IPS-NIHi11 (cell line): ENCODE measurements around the gene PPP2R5D.

Source experiments
- DNase-seq: peaks from one replicate; pipeline ENCODE4 v3.0.0; 2012; ENCODE audit warnings: mixed read lengths, low spot score

Gene PPP2R5D

DNA sequence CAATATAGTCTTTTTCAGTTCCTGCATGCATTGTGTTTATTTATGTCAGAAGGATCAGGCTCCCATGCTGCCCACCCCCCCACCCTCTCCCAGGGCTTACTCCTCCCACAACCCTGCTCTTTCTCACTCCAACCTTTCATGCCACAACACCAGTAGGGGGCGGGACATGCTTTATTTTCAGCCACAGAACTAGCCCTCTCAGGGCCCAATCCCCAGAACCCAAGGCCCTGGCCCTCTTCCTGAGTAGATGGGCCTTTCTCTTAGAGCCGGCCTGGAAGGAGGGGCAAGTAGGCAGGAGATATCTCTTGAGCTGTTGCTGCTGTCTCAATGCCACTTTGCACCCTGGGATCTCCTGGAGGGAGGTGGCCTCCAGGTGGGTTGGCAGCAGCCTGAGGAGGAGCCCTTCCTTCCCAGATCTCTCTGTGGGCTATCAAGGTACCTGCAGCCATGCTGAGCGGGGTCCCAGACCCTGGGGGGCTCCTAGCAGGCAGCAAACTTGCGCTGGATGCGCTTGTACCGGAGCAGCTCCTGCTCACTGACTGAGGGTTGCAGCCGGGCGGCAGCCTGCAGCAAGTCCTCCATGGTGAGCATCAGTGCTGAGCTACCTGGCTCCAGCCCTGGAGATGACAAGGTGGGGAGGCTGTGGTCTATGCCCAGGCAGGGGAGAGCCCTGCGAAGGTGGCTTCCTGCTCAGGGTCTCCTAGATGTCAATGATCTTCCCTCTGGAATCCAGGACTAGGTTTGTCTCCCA, 20.3 kb upstream of the PPP2R5D start:
- peak; percentile 80 for DNase-seq

DNA sequence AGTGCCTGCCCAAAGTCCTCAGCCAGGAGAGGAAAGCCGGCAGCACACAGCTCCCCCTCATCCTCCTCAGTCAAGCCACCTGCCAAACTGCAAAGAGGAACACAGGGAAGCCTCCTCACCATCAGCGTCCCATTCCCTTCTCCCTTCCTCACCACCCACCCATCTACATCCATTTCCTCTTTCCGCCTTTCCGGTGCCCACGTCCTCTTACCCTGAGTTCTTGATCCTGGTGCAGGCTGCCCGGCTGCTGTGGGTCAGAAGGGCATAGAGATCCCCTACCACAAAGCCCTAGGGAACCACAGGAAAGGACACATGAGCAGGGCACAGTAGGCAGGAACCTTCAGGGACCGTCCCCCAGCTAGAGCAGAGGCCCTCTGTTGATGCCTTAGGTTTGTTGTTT, 17.8 kb upstream of the PPP2R5D start:
- DNase-seq = no peak

DNA sequence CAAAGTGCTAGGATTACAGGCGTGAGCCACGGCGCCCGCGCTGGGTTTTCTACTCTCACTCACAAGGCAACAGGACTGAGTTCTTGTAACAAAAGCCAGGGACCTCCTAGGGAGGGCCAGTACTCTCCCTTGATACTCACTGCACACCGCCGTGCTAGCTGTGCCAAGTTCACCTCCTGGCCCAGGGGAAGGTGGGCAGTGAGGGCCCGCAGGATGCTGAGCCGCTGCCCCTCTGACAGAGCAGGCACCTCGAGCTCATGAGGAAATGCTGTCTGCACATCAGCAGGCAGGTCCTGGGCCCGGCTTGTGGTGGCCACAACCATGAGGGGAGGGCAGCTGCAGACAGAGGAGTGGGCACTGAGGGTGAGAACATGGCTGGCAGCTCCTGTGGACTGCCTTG, 17.1 kb upstream of the PPP2R5D start:
- DNase-seq = no peak

DNA sequence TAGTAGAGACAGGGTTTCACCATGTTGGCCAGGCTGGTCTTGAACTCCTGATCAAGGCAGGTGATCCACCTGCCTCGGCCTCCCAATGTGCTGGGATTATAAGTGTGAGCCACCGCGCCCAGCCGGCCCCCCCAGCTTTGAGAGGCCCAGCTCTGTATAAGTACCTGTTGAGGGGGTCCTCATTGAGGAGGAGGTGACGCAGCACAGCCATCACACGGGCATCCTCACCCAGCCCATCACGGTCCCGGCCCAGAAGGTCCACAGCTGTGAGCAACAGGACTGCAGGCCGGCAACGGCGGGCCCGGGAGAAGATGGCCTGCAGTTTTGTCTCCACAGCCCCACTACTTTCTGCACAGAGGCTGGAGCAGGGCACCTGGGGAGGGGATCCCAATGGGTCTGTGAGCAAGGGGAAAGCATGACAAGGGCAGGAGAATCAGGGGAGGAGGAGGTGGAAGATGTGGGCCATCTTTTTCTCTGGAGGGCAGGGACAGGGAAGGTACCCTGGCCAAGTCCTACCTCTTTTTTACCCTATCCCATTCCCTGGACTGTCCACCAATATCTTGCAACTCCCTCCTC, 16.2 kb upstream of the PPP2R5D start:
- DNase-seq = no peak

DNA sequence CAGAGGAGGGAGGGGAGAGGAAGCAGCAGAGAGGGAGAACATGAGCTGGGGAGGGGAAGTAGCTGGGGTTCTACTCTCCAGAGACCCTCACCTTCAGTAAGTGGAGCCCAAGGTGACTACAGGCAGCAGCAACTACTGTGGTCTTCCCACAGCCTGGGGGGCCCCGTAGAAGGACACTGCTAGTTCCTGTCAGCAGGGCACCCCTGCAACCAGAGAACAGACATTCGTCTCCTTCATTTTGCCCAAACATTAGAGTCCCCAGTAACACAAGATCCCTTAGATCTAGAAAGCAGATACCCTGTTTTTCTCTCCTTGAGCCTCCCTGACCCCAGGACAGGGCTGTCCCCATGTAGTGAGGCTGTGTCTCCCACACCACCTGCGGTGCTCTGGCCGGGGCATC, 15.6 kb upstream of the PPP2R5D start:
- no peak for DNase-seq

- DNase-seq = no peak
Observed at GRCh38 chr6:42969431-42969830, 14.9 kb upstream of the PPP2R5D start.

DNA sequence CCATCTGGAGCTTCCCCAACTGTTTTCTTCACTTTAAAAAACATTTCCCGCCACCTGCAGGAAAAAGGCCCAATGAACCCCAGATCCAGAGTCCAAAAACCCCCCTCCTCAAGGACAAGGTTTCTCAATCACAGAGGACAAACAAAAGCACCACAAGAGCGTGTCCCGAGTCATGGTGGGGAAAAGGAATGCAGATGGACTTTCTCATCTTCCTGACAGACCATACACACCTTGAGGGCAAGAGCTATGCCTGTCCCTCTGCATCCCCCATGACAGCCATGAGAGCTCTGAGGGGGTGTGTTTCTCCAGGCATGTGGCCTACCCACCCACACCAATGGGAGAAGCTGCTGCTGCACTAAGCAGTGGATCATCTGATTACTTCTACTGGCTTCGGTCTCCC, 14.4 kb upstream of the PPP2R5D start:
- no peak for DNase-seq

GRCh38 chr6:42970871-42971612, 13.3 kb upstream of the PPP2R5D start:
- no peak for DNase-seq

DNA sequence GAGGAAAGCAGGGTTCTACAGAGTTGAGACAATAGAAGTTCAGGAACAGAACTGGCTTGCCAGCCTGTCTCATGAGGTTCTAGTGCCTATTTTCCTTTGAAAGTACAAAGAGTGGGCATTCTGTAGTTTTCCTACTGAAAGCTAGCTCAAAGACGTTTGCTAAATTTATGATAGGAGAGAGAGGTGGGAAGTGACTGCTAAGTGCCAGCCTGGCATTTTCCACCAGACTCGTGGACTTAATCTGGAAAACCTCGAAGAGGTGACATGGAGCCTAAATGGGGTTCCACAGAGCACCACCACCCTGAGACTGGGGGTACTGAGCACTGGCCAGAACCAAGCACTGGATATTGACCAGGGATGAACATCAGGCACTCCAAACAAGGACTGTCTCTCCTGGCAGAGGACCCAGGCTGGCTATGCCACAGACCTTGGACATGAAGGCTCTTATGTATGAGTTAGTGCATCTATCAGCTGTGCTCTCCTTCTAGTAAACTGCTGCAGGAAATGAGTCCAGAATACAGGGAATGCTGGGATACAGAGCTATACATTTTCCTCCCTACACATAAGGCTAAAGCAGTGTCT, 12.5 kb upstream of the PPP2R5D start:
- DNase-seq = no peak

DNA sequence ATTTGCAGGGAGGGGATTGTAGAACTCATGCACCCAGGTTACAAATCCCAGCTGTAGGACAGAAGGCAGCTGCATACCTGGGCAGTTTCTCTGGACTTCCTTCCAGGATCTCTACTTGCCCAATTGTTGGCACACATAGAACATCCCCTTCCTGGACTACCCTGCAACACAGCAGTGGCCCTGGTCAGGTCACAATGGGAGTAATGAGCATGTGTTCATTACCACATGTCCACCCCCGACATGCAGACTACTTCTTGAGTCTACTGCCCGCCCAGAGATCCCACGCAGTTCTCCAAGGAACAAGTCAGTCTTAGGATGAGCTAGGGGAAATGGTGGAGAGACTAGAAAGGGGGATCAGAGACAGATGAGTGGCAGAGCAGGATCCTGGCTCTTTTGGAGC, 10.4 kb upstream of the PPP2R5D start:
- DNase-seq = no peak

- no peak for DNase-seq
Observed at GRCh38 chr6:42974919-42975505, 9.4 kb upstream of the PPP2R5D start.

DNA sequence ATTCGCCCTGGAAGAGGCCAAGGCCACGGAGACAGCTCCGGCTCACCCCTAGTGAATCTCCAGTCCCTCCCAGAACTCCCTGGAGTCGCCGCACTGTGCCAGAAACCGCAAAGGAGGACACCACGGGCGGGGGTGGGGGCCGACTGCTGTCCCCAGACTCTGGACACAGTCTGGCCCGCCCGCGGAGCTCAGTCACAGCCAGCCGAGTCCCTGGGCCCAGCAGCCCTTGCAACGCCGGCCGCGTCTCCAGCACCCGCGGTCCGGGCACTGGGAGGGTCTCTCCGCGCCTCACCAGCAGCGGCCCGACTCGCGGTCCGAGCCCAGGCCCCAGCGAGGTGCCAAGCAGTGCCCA, 5.9 kb upstream of the PPP2R5D start:
- DNase-seq = peak; percentile 41

DNA sequence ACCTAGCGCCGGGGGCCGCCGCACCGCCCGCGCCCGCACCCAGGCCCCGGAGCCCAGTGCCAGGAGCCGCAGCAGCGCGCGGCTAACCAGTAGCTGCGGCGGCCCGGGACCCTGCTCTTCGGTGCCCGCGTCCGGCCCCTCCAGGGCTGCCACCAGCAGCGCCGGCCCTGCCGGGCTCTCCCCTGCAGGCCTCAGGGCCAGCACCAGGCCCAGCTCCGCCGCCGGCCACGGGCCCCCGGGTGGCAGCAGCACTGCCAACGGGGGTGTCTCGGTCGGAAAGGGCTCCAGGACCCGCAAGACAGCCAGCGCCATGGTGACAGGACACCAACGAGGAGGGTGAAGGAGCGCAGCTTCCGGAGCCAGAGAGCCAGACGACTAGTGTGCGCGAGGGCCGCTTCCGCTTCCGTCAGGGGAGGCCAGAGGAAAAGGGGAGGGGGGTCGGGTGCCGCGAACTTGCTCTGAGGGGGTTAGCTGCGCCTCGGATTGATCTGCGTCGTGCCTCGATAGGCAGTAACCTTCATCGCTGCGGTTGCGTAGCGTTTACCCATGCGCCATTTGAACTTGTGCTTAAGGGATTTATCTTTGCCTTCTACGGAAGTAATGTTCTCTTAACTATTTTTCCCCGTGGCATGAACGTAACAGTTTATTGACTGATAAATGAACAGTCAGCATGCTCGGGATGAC, 5.4 kb upstream of the PPP2R5D start, which contains the start of gene PEX6:
TSS of gene PEX6 (minus strand) at position 343 of the 684 bp plus-strand sequence. CDS start at position 312, 31 bp downstream.
- peak; percentile 91 for DNase-seq

DNA sequence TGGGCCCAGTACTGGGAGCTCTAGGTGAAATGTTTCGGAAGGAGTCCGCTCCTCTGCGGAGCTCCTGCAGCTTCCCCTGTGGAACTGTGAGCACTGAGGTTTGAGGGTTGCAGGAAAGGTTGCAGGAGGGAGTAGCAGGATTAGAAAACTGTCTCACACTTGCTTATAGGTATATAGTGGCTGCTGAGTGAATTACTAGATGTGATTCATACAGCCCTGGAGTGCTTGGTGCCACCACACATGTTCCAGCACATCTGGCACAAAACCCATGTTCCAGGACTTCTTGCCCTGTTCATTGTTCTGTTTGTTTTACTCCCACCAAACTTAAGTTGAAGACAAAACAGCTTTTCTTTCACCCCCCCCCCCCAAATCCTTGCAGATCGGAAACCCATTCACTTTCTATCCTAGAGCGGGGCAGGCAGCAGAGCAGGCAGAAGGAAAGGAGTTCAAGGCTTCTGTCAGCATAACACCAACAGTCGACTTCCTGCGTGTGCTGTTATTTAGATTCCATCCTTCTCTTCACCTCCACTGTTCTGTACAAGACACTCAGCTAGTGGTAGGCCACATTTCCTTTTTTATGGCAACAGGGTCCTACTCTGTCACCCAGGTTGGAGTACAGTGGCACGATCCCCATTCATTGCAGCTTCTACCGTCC, 4.7 kb upstream of the PPP2R5D start:
- DNase-seq = no peak

DNA sequence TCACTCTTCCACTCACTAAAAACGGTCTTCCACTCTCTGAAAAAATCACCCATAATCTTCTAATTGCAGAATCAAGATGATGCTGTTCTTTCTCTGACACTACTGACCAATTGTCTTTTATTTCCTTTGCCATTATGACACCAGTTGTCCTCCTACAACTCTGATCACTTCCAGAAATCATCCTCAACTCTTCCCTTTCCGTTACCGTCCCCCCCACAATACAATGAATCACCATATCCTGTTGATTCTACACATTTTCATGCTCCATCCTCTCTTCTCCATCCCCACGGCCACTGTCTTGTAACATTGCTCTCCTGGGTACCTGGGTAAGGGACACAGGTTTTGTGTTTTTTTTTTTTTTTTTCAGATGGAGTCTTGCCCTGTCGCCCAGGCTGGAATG, 2.5 kb upstream of the PPP2R5D start:
- no peak for DNase-seq

DNA sequence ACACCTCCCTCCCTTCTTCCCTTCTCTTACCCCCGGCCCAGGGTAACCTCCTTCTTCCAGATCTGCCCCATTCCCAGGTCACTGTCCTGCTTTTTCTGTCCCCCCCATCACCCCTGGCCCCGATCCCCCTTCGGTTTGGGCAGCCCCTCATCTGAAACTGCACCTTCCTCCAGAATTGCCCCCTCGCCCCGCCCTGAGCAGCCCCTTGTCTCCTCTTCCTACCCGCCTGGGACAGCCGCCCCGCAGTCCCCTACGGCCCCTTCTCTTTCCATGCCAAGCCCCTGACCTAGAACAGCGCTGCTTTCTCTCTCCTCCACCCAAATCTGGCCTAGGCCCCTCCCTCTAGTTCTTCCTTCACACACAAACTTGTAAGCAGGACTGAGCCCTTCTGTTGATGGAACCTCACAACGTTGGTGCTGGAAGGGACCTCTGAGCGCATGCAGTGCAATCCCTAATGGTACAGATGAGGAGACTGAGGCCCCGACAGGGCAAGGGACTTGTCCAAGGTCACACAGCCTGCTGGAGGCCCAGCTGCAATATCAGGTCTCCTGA, 630 bp downstream of the PPP2R5D start:
- DNase-seq = peak; percentile 39

DNA sequence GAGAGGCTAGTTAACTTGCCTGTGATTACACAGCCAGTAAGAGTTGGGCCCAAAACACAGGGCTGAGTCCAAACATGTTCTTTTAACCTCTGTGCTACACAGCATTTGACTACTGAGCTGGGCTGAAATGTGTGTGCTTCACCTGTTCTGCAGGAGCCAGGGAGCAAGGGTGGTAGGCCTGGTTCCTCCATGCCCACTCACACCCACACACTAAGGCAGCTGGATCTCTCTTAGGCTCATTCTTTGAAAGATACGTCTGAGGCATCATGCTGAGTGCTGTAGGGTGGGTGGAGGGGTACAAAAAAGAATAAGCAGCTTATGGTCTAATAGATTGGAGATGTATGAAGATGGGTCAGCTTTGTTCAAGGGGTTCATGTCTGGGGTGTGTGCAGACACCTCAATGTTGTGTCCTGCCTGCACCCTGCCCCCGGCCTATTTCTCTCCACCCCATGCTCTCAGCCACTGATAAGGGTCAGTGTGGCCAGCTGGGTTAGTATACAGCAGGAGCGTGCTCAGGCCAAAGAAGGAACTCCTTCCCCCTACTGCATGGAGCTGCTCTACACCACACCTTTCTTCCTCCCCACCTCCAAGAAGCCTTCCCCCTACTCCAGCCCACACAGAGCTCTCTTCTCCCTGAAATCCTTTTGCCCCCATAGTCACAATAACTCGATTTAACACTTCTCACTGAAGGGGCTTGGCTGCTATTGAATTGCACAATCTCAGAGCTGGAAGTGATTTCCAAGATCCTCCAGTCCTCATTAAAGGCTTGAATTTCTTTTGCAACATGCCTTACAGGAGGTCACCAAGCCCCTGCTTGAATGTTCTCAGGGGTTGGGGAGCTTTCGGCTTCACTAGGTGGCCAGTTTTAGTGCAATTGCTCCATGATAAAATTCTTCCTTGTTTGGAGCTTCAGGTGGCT, 3.4 kb downstream of the PPP2R5D start:
- no peak for DNase-seq

GRCh38 chr6:42988486-42989020, 4.2 kb downstream of the PPP2R5D start:
- no peak for DNase-seq

GRCh38 chr6:42989923-42990322, 5.6 kb downstream of the PPP2R5D start:
- no peak for DNase-seq

DNA sequence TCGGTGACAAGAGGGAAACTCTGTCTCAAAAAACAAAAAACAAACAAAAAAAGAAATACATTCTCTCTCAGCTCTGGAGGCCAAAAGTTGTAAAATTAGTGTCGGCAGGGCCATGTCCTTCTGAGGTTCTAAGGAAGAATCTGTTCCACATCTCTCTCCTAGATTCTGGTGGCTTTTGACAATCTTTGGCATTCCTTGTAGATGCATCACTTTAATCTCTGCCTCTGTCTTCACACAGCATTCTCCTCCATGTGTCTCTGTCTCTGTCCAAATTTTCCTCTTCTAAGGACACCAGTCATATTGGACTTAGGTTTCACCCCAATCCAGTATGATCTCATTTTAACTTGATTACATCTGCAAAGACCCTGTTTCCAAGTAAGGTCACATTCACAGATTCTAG, 9.1 kb downstream of the PPP2R5D start:
- no peak for DNase-seq
